ENCODE measurements around the gene TTC24. TPM values are rescaled to one million over a fixed set of nuclear protein-coding genes. Genes with fewer than 3 reads are reported as not detected.
A peak's percentile ranks its signal among the peaks of the same experiment; 100 is the strongest.

TTC24 gene
- total and polyA plus RNA-seq, 2 experiments from 2014 or later: not detected

DNA sequence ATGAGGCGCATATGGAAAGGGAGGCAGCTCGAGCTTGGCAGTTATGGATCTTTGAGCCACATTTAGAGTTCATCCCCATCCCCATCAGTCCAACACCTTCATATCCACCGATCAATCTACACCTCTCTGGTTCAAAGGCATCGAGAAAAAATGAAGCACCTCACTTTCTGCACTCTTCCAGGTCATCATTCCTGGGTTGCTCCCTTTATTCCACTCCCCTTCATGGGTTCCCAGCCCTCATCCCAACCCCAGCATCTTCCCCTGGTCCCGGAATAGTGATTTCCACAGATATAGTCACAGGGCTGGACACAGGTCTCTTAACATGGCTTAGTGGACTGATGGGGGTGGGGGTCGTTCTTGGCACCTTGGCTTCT is 40.0 kb downstream of the TTC24 start:
- H2AFZ ChIP-seq: no peak overlapping the region
- DNase-seq (ENCODE audit: low spot score): no peak
- peaks cover 19% of the 10 kb centered on the region for H3K4me1 ChIP-seq (ENCODE audit: insufficient read depth)
- peaks cover 56% of the 10 kb centered on the region for H3K27me3 ChIP-seq
- no peaks in the 10 kb centered on the region for H3K36me3 ChIP-seq (replicated peaks; ENCODE audit: insufficient read depth, low read depth)
- no peaks in the 10 kb centered on the region for H3K79me2 ChIP-seq
- WGBS (ENCODE audit: low lambda C conversion rate, missing lambda C conversion rate): 30% methylated on average over 6 of the region's 6 CpGs
- no peaks in the 10 kb centered on the region for H3K9me2 ChIP-seq (replicated peaks; ENCODE audit: insufficient read depth)
- TF ChIP-seq EZH2 (IDR thresholded peaks at IDR 0.05; ENCODE audit: borderline replicate concordance) (no peak), EZH2phosphoT487 (IDR thresholded peaks at IDR 0.05; ENCODE audit: low read depth, severe bottlenecking, unreplicated experiment) (no peak)
- TF ChIP-seq, protein P1, sequence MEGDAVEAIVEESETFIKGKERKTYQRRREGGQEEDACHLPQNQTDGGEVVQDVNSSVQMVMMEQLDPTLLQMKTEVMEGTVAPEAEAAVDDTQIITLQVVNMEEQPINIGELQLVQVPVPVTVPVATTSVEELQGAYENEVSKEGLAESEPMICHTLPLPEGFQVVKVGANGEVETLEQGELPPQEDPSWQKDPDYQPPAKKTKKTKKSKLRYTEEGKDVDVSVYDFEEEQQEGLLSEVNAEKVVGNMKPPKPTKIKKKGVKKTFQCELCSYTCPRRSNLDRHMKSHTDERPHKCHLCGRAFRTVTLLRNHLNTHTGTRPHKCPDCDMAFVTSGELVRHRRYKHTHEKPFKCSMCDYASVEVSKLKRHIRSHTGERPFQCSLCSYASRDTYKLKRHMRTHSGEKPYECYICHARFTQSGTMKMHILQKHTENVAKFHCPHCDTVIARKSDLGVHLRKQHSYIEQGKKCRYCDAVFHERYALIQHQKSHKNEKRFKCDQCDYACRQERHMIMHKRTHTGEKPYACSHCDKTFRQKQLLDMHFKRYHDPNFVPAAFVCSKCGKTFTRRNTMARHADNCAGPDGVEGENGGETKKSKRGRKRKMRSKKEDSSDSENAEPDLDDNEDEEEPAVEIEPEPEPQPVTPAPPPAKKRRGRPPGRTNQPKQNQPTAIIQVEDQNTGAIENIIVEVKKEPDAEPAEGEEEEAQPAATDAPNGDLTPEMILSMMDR (IDR thresholded peaks at IDR 0.05; ENCODE audit: poor library complexity): no peak
- H4K20me1 ChIP-seq (ENCODE audit: insufficient read depth, poor library complexity, severe bottlenecking): no peaks in the 10 kb centered on the region
- H3K4me3 ChIP-seq: no peak overlapping the region
- no peak overlapping the region for H3K27ac ChIP-seq
- H3K4me2 ChIP-seq: no peak overlapping the region
- H3K9me3 ChIP-seq (ENCODE audit: low read depth): no peaks in the 10 kb centered on the region

DNA sequence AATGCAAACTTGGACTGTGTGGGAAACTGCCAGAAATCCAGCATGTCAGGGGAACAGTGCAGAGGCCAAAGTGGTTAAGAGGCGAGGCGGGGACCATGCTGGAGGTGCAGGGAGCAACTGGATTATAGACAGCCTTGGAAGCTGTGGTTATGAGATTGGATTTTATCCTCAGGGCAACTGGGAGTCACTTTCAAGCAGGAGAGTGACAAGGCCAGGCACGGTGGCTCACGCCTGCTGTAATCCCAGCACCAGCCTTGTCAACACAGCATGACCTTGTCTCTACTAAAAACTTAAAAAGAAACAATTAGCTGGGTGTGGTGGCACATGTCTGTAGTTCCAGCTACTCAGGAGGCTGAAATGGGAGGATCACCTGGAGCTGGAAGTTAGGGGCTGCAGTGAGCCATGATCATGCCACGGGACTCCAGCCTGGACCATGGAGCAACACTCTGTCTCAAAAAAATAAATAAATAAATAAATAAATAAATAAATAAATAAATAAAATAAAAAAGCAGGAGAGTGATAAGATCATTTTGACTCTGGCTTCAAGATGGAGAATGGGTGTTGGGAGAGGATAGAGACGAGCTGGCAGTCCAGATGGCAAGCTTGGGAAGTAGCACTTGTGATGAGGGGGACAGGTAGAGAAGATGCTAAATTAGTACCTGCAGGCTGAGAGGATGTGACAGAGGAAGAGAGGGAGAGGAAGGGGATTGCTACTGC is 43.2 kb downstream of the TTC24 start:
- Histone ChIP-seq H3K9me2 (replicated peaks; ENCODE audit: insufficient read depth) (no peaks in the 10 kb centered on the region), H3K9me3 (ENCODE audit: low read depth) (no peaks in the 10 kb centered on the region), H3K4me3 (no peak overlapping the region), H3K79me2 (no peaks in the 10 kb centered on the region), H3K27me3 (peaks cover 81% of the 10 kb centered on the region), H2AFZ (no peak overlapping the region), H3K4me2 (no peak overlapping the region), H3K27ac (no peak overlapping the region), H4K20me1 (ENCODE audit: insufficient read depth, poor library complexity, severe bottlenecking) (no peaks in the 10 kb centered on the region), H3K4me1 (ENCODE audit: insufficient read depth) (peaks cover 23% of the 10 kb centered on the region), H3K36me3 (replicated peaks; ENCODE audit: insufficient read depth, low read depth) (no peaks in the 10 kb centered on the region)
- TF ChIP-seq EZH2 (IDR thresholded peaks at IDR 0.05; ENCODE audit: borderline replicate concordance) (no peak), EZH2phosphoT487 (IDR thresholded peaks at IDR 0.05; ENCODE audit: low read depth, severe bottlenecking, unreplicated experiment) (no peak)
- TF ChIP-seq, protein P1 (IDR thresholded peaks at IDR 0.05; ENCODE audit: poor library complexity): no peak
- WGBS (ENCODE audit: low lambda C conversion rate, missing lambda C conversion rate): 66% methylated on average over 6 of the region's 6 CpGs
- no peak for DNase-seq (ENCODE audit: low spot score)

DNA sequence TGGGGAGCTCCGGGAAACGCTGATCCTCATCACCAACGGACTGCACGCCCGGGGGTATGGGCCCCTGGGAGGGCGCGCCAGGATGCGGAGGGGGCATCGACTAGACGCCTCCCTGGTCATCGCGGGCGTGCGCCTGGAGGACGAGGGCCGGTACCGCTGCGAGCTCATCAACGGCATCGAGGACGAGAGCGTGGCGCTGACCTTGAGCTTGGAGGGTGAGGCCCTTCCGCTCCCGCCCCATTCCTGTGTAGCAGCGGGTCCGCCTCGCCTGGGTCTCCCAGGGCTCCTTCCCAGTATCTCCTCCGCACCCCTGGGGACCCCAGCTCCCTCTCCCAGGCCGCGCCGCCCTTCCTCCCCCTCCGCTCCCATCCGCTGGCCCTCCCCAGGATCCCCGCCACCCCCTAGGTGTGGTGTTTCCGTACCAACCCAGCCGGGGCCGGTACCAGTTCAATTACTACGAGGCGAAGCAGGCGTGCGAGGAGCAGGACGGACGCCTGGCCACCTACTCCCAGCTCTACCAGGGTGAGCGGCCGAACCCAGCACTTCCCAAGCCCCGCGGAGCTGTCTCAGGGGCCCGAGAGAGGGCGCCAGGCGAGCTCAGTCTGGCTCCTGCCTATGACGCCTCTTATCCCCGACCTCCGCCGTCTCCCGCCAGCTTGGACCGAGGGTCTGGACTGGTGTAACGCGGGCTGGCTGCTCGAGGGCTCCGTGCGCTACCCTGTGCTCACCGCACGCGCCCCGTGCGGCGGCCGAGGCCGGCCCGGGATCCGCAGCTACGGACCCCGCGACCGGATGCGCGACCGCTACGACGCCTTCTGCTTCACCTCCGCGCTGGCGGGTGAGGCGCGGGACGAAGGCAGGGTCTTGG is 44.7 kb downstream of the TTC24 start:
- Histone ChIP-seq H3K4me1 (ENCODE audit: insufficient read depth) (peaks cover 23% of the 10 kb centered on the region), H3K9me2 (replicated peaks; ENCODE audit: insufficient read depth) (no peaks in the 10 kb centered on the region), H2AFZ (peak overlapping the region; percentile 25), H3K9me3 (ENCODE audit: low read depth) (no peaks in the 10 kb centered on the region), H3K36me3 (replicated peaks; ENCODE audit: insufficient read depth, low read depth) (no peaks in the 10 kb centered on the region), H3K79me2 (no peaks in the 10 kb centered on the region), H4K20me1 (ENCODE audit: insufficient read depth, poor library complexity, severe bottlenecking) (no peaks in the 10 kb centered on the region), H3K27ac (no peak overlapping the region), H3K27me3 (peaks cover 78% of the 10 kb centered on the region), H3K4me2 (peak overlapping the region; percentile 90), H3K4me3 (no peak overlapping the region)
- 2% methylated on average over 61 of the region's 87 CpGs for WGBS (ENCODE audit: low lambda C conversion rate, missing lambda C conversion rate)
- TF ChIP-seq EZH2phosphoT487 (IDR thresholded peaks at IDR 0.05; ENCODE audit: low read depth, severe bottlenecking, unreplicated experiment): no peak
- TF ChIP-seq EZH2 (IDR thresholded peaks at IDR 0.05; ENCODE audit: borderline replicate concordance): peak; percentile 64
- TF ChIP-seq, protein P1 (IDR thresholded peaks at IDR 0.05; ENCODE audit: poor library complexity): peak; percentile 36
- DNase-seq (ENCODE audit: low spot score): peak; percentile 75

Data from hepatocyte (in vitro differentiated cells).